Uterus (tissue), 4 donors: ENCODE measurements around the gene C11orf52. TPM values are rescaled to one million over a fixed set of nuclear protein-coding genes. Genes with fewer than 3 reads are reported as not detected.

Experiments used
- DNase-seq, 2 donors: peaks; one replicate each; pipeline ENCODE4 v3.0.0-alpha.2; 2019 to 2020
- H3K27ac ChIP-seq, 2 donors: fragments of 200-600 bp; sonication (generic); 1 replicate in 1 of 2; 2 replicates in 1 of 2; pipeline ENCODE4 v1.5.1; 2016 to 2018
- H3K27me3 ChIP-seq, 2 donors: fragments of 200-600 bp; sonication (generic); one replicate each; pipeline ENCODE4 v1.5.1; 2018 to 2019; ENCODE audit warnings: control low read depth in 1 of 2
- H3K36me3 ChIP-seq, 2 donors: fragments of 200-600 bp; sonication (generic); one replicate each; pipeline ENCODE4 v1.5.1; 2019; ENCODE audit warnings: control low read depth in 1 of 2
- H3K4me1 ChIP-seq, 2 donors: fragments of 200-600 bp; sonication (generic); one replicate each; pipeline ENCODE4 v1.5.1; 2018 to 2019; ENCODE audit warnings: control low read depth in 1 of 2
- H3K4me3 ChIP-seq, 2 donors: fragments of 200-600 bp; sonication (generic); 1 replicate in 1 of 2; 2 replicates in 1 of 2; pipeline ENCODE4 v1.5.1; 2018 to 2019; ENCODE audit warnings: mild to moderate bottlenecking in 1 of 2
- H3K9me3 ChIP-seq, 2 donors: fragments of 200-600 bp; sonication (generic); one replicate each; pipeline ENCODE4 v1.5.1; 2019; ENCODE audit warnings: control low read depth in 1 of 2
- CTCF ChIP-seq, 4 experiments: fragments of 200-600 bp in 2 of 4; fragments of 450-650 bp in 2 of 4; sonication (generic) in 2 of 4; IDR thresholded peaks; one replicate each; pipeline ENCODE4 v1.5.1; 2016 to 2019; ENCODE audit warnings: antibody characterized with exemption in 4 of 4, mild to moderate bottlenecking in 2 of 4, moderate library complexity in 1 of 4
- POLR2A ChIP-seq, 2 donors: fragments of 450-650 bp; IDR thresholded peaks; one replicate each; pipeline ENCODE4 v1.6.1; 2016; ENCODE audit warnings: antibody characterized with exemption in 2 of 2, mild to moderate bottlenecking in 1 of 2, moderate library complexity in 1 of 2
- intact Hi-C: fragments of 100-400 bp; cut with DNase I; formaldehyde crosslinking; loops from one replicate; pipeline ENCODE4 v1.15.1; 2023; ENCODE audit warnings: low total_unique reads
- small RNA-seq: library from RNA; depleted of rRNA; stranded (forward); fragments of <200 nt; gene quantifications from one replicate; pipeline ENCODE3, GENCODE V24; 2016
- total RNA-seq, 4 donors: library from RNA; depleted of rRNA in 3 of 4; stranded (reverse); fragments of >200 nt in 3 of 4; gene quantifications; one replicate each; pipeline versions ENCODE4 v1.1.0 to v1.2.4, GENCODE V29; 2014 to 2023
- donor health status: DM: yes; HTN: yes; CAD: no.

Gene C11orf52
- total RNA-seq, 4 donors from 2014 or later = 1.6 to 2.4 TPM; not detected in 2

DNA sequence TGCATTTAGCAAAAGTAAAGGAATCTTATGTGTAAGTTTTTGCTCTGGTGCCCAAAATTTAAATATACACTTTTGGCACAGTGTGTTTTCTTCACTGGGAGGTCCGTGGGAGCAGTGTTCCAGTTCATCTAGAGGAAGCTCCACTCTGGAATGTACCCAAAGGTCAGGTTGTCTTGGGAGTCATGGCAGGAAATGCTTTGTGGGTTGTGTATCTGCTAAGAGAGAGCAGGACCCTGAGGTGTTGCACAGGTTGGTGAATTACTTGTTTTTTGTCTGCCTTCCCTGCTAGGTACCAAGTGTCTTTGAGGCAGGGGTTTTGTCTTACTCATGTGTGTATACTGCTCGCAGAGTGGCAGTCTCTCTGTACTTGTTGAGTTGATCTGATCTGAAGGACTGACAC is 55.7 kb downstream of the C11orf52 start:
- intact Hi-C loops = no loop called here
- Histone ChIP-seq H3K4me3 (no peak overlapping the region), H3K9me3 (no peaks in the 10 kb centered on the region), H3K27ac (peak overlapping the region; percentile 93 to 95), H3K27me3 (no peaks in the 10 kb centered on the region), H3K36me3 (no peaks in the 10 kb centered on the region), H3K4me1 (peaks cover 7 to 10% of the 10 kb centered on the region in 2 donors)
- no peak for DNase-seq
- no peak for TF ChIP-seq CTCF (IDR thresholded peaks at IDR 0.05)
- TF ChIP-seq POLR2A (IDR thresholded peaks at IDR 0.05) = no peak

GRCh38 chr11:111975076-111975806 is 56.5 kb downstream of the C11orf52 start:
- TF ChIP-seq POLR2A (IDR thresholded peaks at IDR 0.05) (no peak), CTCF (IDR thresholded peaks at IDR 0.05) (peak in 3 of 4 experiments; percentile 20 to 23 (median 22))
- DNase-seq = no peak
- intact Hi-C loops = no loop called here
- Histone ChIP-seq H3K4me1 (peaks cover 7 to 10% of the 10 kb centered on the region in 2 donors), H3K4me3 (no peak overlapping the region), H3K36me3 (no peaks in the 10 kb centered on the region), H3K9me3 (no peaks in the 10 kb centered on the region), H3K27ac (peak overlapping the region; percentile 93 to 95), H3K27me3 (no peaks in the 10 kb centered on the region)

DNA sequence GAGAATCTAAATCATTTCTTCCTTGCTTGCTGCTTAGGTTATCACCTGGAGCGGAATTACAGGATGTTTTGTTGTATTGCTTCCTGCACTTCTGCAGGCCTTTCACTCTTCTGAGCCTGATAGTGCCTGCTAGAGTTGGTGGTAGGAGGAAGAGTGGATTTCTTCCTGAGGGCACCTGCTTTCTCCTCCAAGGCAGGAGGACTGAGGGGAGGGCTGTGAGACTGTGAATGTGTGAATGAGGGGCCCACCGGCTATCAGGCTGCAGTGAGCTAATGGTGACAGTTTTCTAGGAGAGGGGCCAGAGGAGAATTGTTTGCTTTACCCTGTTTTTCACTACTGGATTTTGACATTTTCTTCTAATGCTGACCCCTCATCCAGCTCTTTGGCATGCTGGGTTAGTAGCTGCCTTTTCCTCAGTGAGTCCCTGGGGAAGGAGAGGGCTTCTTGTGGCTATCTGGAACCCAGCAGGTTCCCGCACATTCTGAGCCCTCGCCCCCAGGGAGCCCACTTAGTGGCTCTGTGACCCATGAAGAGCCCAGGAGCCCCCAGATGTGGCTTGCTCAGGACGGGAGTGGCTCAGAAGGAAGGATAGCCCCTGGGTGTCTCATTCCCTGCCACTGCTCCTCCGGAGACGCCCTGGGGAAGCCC is 57.5 kb downstream of the C11orf52 start:
- intact Hi-C loops = no loop called here
- Histone ChIP-seq H3K4me1 (peaks cover 7 to 10% of the 10 kb centered on the region in 2 donors), H3K27me3 (no peaks in the 10 kb centered on the region), H3K27ac (peak overlapping the region; percentile 93 to 95), H3K4me3 (peak overlapping the region; percentile 73 to 76), H3K36me3 (no peaks in the 10 kb centered on the region), H3K9me3 (no peaks in the 10 kb centered on the region)
- DNase-seq = no peak
- TF ChIP-seq CTCF (IDR thresholded peaks at IDR 0.05) (no peak), POLR2A (IDR thresholded peaks at IDR 0.05) (no peak)

Small RNAs within 50 kb of the gene (small RNA-seq; reads per million reads assigned to genes)
- gene C11orf52 = not detected
- gene RNA5SP351 = not detected
- not detected for gene RPL37AP8

Other genes starting within 250 kb of the C11orf52 start
- 10 to 100 TPM; 12.0 to 30.0 (median 28.4) TPM for gene PPP2R1B, start 152.5 kb upstream of the C11orf52 start, total RNA-seq
- 10 to 100 TPM; 23.6 to 60.2 (median 49.4) TPM for gene ALG9, start 47.3 kb upstream of the C11orf52 start, total RNA-seq
- 1 to 10 TPM in 3 of 4 donors, not detected in 1; 1.7 to 7.4 (median 3.3) TPM for gene FDXACB1, start 39.7 kb upstream of the C11orf52 start, total RNA-seq
- gene CFAP68, start 39.4 kb upstream of the C11orf52 start, total RNA-seq = 10 to 100 TPM in 1 of 4 donors, 1 to 10 TPM in 2, under 1 TPM in 1; 0.29 to 22.8 (median 4.2) TPM
- gene CRYAB, start 7.1 kb upstream of the C11orf52 start, total RNA-seq = 100 to 1,000 TPM in 1 of 4 donors, 10 to 100 TPM in 3; 19.9 to 179 (median 56.5) TPM
- 1 to 10 TPM in 1 of 4 donors, under 1 TPM in 1, not detected in 2; 0.21 to 5.2 TPM for gene HSPB2, start 6.2 kb upstream of the C11orf52 start, total RNA-seq
- 10 to 100 TPM; 38.7 to 63.0 (median 51.4) TPM for gene DIXDC1, start 18.4 kb downstream of the C11orf52 start, total RNA-seq
- 10 to 100 TPM; 11.8 to 32.7 (median 24.7) TPM for gene DLAT, start 106.5 kb downstream of the C11orf52 start, total RNA-seq
- gene PIH1D2, start 155.1 kb downstream of the C11orf52 start, total RNA-seq = 1 to 10 TPM in 2 of 4 donors, under 1 TPM in 2; 0.29 to 5.5 (median 1.6) TPM
- 10 to 100 TPM in 2 of 4 donors, 1 to 10 TPM in 2; 2.3 to 32.9 (median 14.3) TPM for gene NKAPD1, start 155.4 kb downstream of the C11orf52 start, total RNA-seq
- 10 to 100 TPM; 17.7 to 56.1 (median 43.6) TPM for gene TIMM8B, start 167.8 kb downstream of the C11orf52 start, total RNA-seq
- gene SDHD, start 168.0 kb downstream of the C11orf52 start, total RNA-seq = 100 to 1,000 TPM in 2 of 4 donors, 10 to 100 TPM in 2; 84.7 to 157 (median 104) TPM
- gene IL18, start 245.2 kb downstream of the C11orf52 start, total RNA-seq = 1 to 10 TPM; 1.2 to 6.8 (median 3.9) TPM
- gene TEX12, start 248.5 kb downstream of the C11orf52 start, total RNA-seq = 1 to 10 TPM in 2 of 4 donors, not detected in 2; 1.3 to 1.7 TPM